ENCODE measurements around the gene TMEM108. TPM values are rescaled to one million over a fixed set of nuclear protein-coding genes. Genes with fewer than 3 reads are reported as not detected.
"Not testable (repeated sequence)": the region's sequence is repeated elsewhere in the genome, so short reads cannot be mapped to it uniquely, and the experiment has no call there.

TMEM108 gene
- total RNA-seq, result 1.5 TPM
- long read RNA-seq, result 0 reads

DNA sequence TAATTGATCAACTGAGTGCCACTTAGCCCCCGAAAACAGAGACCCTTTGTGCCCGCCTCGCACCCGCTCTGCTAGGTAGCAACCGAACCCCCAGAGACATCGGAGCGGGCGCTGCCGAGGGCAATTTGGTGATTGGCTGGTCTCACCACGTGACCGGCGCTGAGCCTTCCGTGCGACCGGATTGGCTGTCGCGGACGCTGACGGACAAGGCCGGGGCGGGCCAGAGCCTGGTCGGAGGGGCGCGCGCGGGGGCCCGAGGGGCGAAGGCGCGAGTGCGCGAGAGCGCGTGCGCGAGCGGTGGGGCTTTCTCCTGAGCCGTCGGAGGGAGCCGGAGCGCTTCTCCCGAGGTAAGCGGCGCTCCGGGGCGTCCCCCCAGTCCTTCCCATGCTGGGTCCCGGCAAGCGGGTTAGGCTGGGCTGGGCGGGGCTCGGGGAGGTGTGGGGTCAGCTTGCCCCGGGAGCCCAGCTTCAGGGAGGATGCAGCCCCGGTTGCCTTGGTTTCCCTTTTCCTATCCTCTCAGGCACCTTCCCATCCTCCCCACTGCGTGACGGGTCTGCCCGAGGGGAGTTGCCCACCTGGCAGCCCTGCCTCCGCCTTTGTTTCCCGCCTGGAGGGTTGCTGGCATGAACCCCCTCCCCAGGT lies at the start of gene TMEM108:
Gene TMEM108, plus strand, starts transcription at position 303 of the 642 bp plus-strand sequence.
- DNase-seq (ENCODE audit: low spot score), result no peak

- no peak for DNase-seq (ENCODE audit: low spot score)
These were observed 42.2 kb upstream of the TMEM108 start for GRCh38 chr3:132995971-132996370.

- no peak for DNase-seq (ENCODE audit: low spot score)
These were observed 40.6 kb upstream of the TMEM108 start for GRCh38 chr3:132997404-132998185.

GRCh38 chr3:133005032-133005431 lies 33.2 kb upstream of the TMEM108 start:
- not testable (repeated sequence) for DNase-seq (ENCODE audit: low spot score)

DNA sequence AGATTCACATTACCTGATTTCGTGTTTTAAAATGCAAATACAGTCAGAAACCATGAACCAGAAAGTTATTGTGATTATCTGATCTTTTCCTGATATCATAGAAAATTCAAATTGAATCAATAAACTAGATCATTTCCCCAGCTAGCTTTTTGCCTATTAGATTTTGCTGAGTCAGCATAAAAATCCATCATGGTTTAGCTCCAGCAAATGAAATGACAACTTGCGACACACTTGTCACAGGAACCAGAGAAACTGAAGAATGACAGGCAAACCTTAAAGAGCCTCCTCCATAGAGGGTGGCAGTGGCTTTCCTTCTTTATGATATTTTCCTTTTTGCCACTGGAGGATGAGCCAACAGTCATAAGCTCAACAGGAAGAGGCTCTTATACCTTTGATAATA lies 30.6 kb upstream of the TMEM108 start:
- DNase-seq (ENCODE audit: low spot score), result no peak

DNA sequence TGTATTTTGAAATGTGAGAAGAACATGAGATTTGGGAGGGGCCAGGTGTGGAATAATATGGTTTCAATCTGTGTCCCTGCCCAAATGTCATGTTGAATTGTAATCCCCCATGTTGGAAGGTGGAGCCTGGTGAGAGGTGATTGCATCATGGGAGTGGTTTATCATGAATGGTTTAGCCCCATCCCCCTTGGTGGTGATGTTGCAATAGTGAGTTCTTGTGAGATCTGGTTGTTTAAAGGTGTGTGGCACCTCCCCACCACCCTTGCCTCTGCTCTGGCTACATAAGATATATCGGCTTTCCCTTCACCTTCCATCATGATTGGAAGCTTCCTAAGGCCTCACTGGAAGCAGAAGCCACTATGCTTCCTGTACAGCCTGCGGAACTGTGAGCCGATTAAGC lies 23.9 kb upstream of the TMEM108 start:
- no peak for DNase-seq (ENCODE audit: low spot score)

- DNase-seq (ENCODE audit: low spot score), result not testable (repeated sequence)
These were observed 22.6 kb upstream of the TMEM108 start for GRCh38 chr3:133015573-133015972.

GRCh38 chr3:133016838-133017309 lies 21.3 kb upstream of the TMEM108 start:
- DNase-seq (ENCODE audit: low spot score), result no peak

DNA sequence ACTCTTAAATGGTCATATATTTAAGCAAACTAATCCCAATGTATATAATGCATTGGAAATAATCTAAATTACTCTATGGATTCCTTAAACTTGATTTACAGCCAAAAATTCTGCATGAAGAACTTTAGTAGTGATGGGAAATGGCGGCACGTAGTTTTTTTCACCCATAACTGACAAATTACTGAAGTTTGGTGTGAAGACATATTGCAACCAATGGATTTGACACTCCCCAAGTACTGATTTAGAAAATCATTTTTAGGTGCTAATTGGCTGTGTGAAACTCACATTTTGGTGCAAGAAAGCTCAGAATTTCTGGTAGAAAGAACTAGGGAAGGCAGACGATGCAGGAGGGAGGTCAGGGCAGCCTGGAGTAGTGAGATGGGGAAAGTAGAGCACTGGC lies 19.3 kb upstream of the TMEM108 start:
- DNase-seq (ENCODE audit: low spot score), result no peak

DNA sequence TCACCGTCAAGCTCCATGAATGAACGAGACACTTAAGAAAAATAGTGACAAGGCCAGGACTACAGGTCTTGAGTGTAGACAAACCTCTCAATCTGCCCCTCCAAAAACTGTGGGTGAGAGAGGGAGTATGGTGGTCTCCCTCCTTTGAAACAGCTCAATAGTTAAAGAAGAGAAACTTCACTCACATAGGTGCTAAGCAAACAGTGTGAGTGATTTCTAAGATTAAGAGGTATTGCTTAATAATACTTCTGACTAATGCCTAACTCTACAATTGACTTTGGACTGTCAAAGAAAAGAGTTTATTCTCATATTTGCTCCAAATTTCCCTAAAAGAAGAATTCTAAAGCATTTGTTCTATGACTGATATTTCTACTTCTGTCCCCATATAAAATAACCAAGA lies 17.0 kb upstream of the TMEM108 start:
- DNase-seq (ENCODE audit: low spot score), result no peak

GRCh38 chr3:133023362-133023761 lies 14.8 kb upstream of the TMEM108 start:
- DNase-seq (ENCODE audit: low spot score), result no peak

DNA sequence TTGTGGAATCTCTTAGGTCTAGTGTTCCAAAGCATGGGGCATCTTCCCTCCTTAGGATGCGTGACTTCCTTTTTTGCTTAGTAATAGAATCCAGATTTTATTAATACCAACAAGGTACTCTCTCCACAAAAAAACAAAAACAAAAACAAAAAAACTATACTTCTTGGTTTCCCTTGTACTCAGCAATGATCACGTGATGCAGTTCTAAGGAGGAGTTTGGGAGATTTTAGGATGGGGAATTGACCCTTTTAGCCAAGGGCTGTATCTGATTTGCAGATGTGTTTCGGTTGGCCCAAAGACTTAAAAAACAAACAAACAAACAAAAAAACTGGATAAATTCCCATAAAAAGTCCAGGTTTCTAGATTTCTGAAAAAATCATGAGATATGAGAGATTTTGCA lies 12.6 kb upstream of the TMEM108 start:
- no peak for DNase-seq (ENCODE audit: low spot score)

DNA sequence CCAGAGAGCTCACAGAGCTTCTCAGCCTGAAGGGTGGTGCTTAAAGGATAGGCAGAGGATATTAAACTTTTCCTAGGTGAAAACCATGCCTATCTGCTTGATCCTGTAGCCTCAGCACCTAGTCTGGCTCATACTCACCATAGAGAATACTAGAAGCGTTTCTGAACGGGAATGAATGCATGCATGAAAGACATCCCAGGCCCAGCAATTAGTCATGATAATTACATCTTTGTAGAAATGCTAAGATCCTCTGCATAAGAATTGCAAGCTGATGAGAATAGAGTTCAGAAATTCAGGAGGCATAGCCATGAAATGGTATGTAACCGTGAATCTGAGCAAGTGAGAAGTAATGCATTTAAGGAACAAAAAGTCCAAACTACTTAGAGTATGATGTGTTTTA lies 5.9 kb upstream of the TMEM108 start:
- no peak for DNase-seq (ENCODE audit: low spot score)

DNA sequence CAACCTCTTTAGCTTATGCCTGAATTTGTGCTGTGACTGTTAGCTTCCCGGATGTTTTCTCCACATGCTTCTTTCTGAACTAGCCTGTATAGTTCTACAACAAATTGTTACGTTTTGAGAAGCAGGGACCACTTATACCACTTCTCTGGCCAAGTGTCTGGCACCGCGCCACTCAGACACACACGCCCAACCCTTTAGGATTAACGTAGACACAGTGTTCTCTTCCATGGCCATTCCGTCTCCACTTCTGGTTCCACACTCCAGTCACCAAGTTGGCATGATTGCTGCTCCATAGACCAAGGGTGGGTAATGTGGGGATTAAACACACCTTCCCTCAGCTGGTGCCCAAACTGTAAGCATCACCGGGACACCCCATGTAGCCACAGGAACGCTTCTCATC lies 755 bp upstream of the TMEM108 start:
- DNase-seq (ENCODE audit: low spot score), result no peak

- no peak for DNase-seq (ENCODE audit: low spot score)
These were observed 662 bp downstream of the TMEM108 start for GRCh38 chr3:133038731-133039375.

GRCh38 chr3:133040696-133041523 lies 2.7 kb downstream of the TMEM108 start:
- DNase-seq (ENCODE audit: low spot score), result no peak

DNA sequence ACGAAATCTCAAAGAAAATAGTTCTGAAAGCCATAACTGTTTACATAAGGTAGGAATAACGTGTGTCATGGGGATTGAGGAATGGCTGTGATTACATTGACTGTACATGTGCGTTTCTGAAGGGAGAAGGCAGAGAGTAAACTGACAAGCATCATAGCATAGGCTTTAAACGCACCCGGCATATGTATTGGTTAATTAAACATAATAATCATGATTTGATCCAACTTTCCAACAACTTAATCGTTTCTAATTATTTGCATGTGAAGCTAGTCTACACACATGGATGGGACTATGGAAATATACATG lies 3.3 kb downstream of the TMEM108 start:
- DNase-seq (ENCODE audit: low spot score), result no peak

- DNase-seq (ENCODE audit: low spot score), result no peak
These were observed 4.6 kb downstream of the TMEM108 start for GRCh38 chr3:133042778-133043177.

- DNase-seq (ENCODE audit: low spot score), result no peak
These were observed 9.8 kb downstream of the TMEM108 start for GRCh38 chr3:133047980-133048379.

DNA sequence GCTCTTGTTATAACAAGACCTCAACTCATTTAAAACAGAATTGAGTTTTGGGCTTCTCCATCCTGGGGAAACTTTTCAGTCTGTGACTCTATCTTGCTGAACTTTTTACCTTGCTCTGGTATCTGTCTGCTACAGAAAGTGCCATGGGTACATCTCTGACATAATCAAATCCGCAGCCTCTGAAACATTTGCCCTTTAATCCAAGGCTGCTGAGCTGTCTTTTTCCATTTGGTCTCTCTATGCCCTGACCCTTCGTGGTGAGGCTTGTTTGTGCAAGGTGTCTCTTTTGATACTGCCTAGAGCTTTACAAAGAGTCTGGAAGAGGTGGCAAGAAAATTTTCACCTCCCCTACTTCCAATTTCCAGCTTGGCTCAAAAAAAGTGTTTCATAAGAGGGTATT lies 11.3 kb downstream of the TMEM108 start:
- DNase-seq (ENCODE audit: low spot score), result no peak

DNA sequence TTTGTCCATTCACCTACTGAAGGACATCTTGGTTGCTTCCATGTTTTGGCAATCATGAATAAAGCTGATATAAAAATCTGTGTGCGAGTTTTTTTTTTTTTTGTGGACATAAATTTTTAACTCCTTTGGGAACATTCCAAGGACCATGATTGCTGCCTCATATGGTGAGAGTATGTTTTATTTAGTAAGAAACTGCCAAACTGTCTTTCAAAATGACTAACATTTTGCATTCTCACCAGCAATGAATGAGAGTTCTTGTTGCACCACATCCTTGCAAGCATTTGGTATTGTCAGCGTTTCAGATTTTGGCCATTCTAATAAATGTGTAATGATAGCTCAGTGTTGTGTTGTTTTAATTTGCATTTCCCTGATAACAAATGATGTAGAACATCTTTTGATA lies 12.7 kb downstream of the TMEM108 start:
- no peak for DNase-seq (ENCODE audit: low spot score)

DNA sequence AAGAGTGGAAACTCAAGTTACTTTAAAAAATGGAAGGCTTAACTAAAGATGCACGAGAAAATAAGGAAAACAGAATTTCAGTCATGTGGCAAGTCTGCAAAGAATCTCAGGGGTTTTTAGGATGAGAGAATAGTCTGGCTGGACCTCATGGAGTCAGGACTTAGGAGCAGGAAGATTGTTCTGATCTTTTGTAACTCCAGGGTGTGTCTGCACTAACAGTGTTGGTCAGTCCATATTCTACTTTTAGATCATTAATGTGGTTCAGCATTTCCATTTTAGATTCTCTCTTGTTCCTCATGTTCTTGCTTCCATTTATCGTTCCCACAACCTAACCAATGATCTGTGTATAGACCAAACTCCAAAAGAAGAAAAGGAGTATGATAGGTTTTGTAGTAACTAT lies 15.3 kb downstream of the TMEM108 start:
- no peak for DNase-seq (ENCODE audit: low spot score)
